AG10803 (cell line): Measurements from ENCODE around the gene IGF2BP1.

Experiments used
- DNase-seq: peaks from one replicate; pipeline ENCODE4 v3.0.0; 2010; ENCODE audit warnings: low read depth
- H3K4me3 ChIP-seq: 2 replicates; pipeline ENCODE4 v1.5.1; 2011; ENCODE audit warnings: mild to moderate bottlenecking, low read length, control low read depth
- TF ChIP-seq, protein P1 (sequence below): conservative IDR thresholded peaks from 2 replicates; pipeline ENCODE4 v1.5.1; 2011; ENCODE audit warnings: mild to moderate bottlenecking, low read length, control low read depth, inconsistent platforms

The IGF2BP1 gene

DNA sequence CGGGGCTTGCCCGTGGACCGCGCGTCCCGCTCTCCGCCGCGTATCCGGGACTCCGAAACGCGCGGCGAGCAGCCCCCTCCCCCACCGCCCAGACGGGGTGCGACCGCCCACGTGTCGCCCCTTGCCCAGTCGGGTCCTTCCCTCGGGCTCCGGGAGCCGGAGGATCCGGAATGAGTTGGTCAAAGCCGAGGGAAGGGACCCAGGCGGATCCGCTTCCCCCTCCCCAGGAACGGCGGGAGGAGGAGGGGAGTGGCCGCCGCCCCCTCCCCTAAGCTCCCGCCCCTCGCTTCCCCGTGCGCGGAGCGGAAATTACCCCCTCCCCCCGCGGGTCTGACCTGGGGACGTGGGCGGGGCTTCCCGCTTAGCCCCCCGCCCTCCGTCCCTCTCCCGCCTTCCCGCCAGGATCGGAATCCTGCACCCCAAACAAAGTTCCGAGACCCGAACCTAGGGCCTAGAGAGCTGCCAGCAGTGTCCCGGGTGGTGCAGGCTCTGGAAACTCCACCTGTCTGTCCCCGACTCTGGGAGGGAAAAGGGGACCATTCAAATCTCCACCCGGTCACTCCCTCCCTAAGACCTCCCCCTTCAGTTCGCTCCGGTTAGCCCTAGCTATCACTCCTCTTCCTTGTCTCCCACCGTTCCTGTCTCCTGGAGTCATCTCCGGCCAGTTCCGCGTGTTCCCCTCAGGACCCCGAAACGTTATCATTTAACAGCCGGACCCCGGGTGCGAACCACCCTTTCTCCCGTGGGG is 1.0 kb upstream of the IGF2BP1 start:
- peak overlapping the region; percentile 79 for H3K4me3 ChIP-seq
- TF ChIP-seq, protein P1, sequence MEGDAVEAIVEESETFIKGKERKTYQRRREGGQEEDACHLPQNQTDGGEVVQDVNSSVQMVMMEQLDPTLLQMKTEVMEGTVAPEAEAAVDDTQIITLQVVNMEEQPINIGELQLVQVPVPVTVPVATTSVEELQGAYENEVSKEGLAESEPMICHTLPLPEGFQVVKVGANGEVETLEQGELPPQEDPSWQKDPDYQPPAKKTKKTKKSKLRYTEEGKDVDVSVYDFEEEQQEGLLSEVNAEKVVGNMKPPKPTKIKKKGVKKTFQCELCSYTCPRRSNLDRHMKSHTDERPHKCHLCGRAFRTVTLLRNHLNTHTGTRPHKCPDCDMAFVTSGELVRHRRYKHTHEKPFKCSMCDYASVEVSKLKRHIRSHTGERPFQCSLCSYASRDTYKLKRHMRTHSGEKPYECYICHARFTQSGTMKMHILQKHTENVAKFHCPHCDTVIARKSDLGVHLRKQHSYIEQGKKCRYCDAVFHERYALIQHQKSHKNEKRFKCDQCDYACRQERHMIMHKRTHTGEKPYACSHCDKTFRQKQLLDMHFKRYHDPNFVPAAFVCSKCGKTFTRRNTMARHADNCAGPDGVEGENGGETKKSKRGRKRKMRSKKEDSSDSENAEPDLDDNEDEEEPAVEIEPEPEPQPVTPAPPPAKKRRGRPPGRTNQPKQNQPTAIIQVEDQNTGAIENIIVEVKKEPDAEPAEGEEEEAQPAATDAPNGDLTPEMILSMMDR, result no peak
- DNase-seq, result no peak

DNA sequence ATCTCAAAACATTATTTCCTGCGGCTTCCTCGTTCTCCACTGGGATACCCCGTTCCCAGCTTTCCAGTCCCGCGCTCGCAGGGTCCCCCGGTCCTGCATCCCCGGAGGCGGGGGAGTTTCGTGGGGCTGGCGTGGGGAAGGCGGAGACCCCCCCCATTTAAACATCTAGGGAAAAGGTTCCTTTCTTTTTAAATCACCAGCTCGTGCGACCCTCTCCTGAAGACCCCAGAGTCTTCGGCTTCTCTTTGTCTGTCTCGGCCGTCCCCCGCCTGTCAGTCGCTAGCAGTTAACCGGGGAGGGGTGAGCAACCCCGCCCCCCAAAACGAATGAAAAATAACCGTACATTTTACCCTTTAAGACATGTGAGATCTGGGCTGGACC is 473 bp upstream of the IGF2BP1 start:
- no peak for DNase-seq
- H3K4me3 ChIP-seq, result peak overlapping the region; percentile 79
- TF ChIP-seq, protein P1, result no peak

DNA sequence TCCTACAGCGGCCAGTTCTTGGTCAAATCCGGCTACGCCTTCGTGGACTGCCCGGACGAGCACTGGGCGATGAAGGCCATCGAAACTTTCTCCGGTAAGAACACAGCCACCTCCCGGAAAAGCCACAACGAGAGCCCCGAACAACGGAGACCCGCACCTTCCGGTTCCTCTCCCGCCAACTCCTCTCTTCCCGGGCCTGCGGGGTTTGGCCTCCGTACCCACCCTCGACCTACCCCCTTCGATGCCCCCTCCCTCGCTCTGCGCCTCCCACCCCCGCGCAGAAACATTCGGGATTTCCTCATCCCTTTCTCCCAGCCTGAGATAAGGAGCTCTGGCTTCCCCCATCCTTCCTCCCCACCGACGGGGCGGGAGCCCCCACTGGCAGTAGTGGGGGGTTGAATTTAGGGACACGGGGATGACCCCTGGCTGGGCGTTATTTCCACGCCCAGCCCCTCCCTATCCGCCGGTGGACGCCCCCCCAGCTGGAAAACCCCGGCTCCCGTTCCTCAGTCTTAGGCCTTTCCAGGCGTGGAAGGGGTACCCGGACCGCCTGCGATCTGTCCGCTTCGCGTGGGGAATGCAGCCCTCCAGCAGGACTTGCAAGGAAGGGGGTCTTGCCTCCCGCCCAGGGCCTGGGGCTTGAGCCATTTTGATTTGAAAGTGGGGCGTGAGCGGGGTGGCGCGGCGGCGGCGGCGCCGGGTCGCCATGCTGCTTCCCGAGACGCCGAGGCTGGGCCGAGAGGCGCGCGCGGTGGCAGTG is 822 bp downstream of the IGF2BP1 start:
- H3K4me3 ChIP-seq, result peak overlapping the region; percentile 79
- peak; percentile 34 for DNase-seq
- TF ChIP-seq, protein P1, result no peak

DNA sequence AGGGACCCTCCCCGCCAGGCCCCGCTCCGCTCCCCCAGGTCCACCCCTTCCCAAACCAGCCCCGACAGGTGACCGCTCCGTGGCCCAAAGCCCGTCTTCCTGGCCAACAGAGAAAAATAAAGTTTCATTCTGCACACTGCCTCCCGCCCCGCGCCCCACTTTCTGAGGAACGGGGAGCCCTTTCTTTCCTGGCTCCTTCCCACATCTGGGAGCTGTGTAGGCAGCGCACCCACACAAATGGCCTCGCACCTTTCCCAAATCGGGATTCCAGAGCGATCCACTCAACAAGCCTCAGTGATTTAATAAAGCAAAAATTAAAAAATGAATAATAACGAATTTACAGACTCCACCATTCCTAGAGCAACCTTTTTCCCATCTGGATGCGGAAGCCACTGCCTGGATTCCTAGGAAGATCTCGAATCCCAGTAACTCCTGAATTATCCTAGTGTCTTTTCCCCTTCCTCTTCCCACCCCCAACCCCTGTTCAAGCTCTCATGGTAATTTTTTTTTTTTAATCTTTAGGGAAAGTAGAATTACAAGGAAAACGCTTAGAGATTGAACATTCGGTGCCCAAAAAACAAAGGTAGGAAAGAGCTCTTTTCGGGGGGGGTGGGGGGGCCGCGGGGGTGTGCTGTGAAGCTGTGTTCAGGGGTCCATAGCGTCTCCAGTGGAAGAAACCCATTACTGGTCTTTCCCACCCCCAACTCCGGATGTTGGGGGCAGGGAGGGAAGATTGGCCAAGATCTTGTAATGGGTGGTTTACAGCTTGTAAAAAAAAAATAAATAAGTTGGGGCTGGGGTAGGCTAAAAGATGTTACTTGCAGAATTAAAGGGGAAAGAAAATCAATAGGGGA is 1.6 kb downstream of the IGF2BP1 start:
- peak overlapping the region; percentile 79 for H3K4me3 ChIP-seq
- no peak for DNase-seq

DNA sequence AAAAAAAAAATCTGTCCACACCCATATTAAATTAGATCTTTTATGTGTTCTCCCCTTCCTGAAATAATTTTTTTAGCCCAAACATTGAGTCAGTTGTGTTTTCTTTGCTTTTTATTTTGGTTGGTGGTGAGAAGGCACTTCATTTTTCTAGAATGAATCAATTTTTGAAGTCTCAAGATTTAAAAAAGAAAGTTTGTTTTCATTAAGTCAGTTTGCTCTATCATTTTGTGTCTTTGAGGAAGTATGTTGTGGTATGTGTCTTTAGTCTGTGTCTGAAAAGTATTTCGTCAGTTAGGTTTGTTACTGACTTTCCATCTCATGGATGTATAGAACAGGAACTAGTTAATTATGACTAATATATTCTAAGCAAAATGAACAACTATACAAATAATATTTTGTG is 3.8 kb downstream of the IGF2BP1 start:
- TF ChIP-seq, protein P1, result no peak
- no peak overlapping the region; the same call in 1 of the 2 replicates for H3K4me3 ChIP-seq
- DNase-seq, result peak; percentile 36

More for the DNA sequence above, 1.6 kb downstream of the IGF2BP1 start:
- TF ChIP-seq, protein P1, result no peak

DNA sequence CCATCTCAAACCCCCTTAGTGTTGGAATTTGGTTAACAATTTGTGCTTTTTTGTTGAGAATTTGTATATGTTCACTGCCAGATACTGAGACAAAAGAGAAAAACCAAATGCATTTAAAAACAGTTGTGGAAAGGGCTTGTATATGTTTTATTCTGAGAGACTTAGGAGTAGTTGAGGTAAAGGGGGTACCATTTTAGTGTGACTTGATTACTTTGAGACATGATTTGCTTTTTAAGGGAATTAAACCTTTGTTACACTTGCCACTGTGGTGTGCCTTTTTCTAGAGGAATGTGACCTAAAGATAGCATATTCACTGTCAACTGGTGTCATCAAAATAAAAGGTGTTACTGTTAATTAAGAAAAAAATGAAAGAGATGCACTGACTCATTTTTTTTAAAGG is 4.5 kb downstream of the IGF2BP1 start:
- TF ChIP-seq, protein P1, result no peak
- no peak for DNase-seq
- no peak overlapping the region for H3K4me3 ChIP-seq
